Prostate gland (tissue), 2 donors: Measurements from ENCODE around the gene UPF3A.
"Not testable (repeated sequence)": the region's sequence is repeated elsewhere in the genome, so short reads cannot be mapped to it uniquely, and the experiment has no call there.

Source experiments
- POLR2A ChIP-seq: fragments of 450-650 bp; IDR thresholded peaks from one replicate; pipeline ENCODE4 v1.6.1; 2016; ENCODE audit warnings: antibody characterized with exemption, mild to moderate bottlenecking
- POLR2AphosphoS5 ChIP-seq: sonication (generic); formaldehyde crosslinking; IDR thresholded peaks from one replicate; pipeline ENCODE4 v1.6.1; 2017; ENCODE audit warnings: antibody characterized with exemption
- TF ChIP-seq, protein P1 (sequence below), 4 experiments: fragments of 200-600 bp in 2 of 4; fragments of 450-650 bp in 2 of 4; sonication (generic) in 2 of 4; IDR thresholded peaks; 1 replicate in 3 of 4; 2 replicates in 1 of 4; pipeline ENCODE4 v1.5.1; 2016 to 2019; ENCODE audit warnings: antibody characterized with exemption in 4 of 4, mild to moderate bottlenecking in 2 of 4, moderate library complexity in 2 of 4

DNA sequence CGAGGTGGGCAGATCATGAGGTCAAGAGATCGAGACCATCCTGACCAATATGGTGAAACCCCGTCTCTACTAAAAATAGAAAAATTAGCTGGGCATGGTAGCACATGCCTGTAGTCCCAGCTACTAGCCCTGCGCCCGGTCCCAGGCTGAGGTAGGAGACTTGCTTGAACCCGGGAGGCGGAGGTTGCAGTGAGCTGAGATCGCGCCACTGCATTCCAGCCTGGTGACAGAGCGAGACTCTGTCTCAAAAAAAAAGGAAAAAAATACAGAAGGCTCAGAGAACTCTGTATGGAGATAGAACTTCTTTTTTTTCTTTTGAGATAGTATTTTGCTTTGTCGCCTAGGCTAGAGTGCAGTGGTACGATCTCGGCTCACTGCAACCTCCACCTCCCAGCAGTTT lies 17.1 kb upstream of the UPF3A start:
- TF ChIP-seq POLR2A, POLR2AphosphoS5: not testable (repeated sequence)
- TF ChIP-seq, protein P1, sequence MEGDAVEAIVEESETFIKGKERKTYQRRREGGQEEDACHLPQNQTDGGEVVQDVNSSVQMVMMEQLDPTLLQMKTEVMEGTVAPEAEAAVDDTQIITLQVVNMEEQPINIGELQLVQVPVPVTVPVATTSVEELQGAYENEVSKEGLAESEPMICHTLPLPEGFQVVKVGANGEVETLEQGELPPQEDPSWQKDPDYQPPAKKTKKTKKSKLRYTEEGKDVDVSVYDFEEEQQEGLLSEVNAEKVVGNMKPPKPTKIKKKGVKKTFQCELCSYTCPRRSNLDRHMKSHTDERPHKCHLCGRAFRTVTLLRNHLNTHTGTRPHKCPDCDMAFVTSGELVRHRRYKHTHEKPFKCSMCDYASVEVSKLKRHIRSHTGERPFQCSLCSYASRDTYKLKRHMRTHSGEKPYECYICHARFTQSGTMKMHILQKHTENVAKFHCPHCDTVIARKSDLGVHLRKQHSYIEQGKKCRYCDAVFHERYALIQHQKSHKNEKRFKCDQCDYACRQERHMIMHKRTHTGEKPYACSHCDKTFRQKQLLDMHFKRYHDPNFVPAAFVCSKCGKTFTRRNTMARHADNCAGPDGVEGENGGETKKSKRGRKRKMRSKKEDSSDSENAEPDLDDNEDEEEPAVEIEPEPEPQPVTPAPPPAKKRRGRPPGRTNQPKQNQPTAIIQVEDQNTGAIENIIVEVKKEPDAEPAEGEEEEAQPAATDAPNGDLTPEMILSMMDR (IDR thresholded peaks at IDR 0.05): not testable (repeated sequence)
